Activated CD4-positive, alpha-beta T cell treated with anti-CD3 and anti-CD28 coated beads, Interleukin-2, amount 50 U/mL, for 24 hours (primary cell): ENCODE measurements around the gene PLCB1.

Experiments used
- DNase-seq, 2 donors: peaks; one replicate each; pipeline ENCODE4 v3.0.0-alpha.2; 2020; ENCODE audit warnings: low read depth in 1 of 2, low spot score in 1 of 2

The PLCB1 gene

DNA sequence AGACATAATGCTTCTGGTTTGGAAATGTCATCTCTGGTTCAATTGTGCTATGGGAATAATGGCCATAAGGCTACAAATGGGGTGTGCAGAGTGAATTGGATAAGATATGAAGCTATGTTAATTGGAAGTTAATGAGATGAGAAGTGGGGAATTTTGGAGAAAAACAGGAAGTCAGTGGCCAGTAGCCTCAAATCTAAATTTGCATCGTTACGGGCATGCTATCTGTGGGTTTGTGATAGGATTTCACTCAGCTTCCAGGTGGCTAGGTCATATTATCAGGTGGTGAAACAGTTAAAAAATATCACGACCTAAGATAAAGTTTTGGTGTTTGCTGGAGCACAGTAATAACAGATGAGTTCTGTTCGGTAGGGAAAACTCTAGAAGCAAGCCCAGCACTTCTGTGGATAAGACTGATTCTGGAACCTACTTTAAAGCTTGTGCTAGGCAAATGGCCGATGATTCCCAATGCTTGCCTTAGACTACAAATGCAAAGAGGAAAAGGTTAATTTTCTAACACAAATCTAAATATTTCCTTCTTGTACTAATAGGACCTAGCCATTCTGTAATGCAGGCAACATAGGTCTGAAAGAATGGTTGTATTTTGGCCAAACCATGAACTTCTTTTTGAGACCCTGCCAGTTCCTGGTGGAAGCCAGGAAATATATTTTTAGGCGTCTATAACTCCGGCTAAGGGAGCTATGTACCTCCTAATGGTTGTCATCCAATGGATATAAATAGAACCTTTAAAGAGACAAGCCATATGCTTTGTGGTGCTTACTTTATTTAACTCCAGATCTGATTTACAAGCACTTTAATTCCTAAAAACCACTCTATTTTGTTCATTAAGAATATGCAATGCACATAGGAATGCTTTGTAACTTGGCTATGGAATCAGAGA, 111.0 kb downstream of the PLCB1 start:
- DNase-seq = no peak

DNA sequence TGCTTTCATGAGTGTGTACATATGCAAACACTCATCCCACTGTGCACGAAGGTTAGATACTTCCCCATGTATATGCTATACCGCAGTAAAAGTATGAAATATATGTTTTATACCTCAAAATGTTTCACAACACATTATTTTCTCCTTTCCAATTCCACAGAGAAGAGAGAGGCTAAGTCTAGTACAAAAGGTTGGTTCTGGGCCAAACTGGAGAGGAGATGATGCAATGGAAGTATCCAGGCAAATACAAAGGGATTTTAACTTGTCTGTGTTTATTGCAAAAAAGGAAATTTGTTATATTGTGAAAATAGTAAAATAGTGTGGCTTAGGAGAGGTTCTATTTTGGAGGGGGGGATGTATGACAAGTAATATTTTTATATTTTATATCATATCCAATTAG, 112.6 kb downstream of the PLCB1 start:
- DNase-seq = no peak

DNA sequence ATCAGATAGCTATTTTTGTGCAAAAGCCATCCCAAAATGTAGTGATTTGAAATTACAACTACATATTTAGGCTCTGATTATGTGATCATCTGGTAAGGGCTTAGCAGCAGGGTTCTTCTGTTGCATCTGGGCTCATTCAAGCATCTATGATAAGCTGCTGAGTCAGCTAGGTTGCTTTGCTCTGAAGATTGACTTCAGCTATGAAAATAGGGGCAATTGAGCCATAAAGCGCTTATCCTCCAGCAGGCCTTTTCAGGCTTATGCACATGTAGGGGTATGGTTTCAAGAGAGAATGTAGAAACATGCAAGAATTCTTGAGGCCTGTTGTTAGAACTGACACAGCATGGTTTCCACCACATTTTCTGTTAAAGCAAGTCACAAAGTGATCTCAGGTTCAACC, 114.1 kb downstream of the PLCB1 start:
- DNase-seq = no peak

DNA sequence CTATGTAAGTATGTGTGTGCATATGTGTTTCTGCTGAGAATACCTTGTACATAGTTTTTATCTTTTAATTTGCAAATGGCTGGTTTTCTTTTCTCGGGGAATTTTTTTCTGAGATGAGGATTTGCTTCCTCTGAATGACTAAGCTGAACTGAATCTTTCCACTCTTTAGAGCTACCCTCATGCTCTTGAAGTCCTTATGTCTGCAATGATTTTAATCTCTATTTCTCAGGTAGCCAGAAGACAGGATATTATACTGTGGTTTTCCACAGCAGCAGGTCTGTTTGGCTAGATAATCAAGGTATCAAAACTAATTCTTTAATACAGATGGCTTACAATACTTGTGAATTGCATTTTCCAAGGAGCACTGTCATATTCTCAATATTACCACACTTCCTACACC, 114.7 kb downstream of the PLCB1 start:
- no peak for DNase-seq

DNA sequence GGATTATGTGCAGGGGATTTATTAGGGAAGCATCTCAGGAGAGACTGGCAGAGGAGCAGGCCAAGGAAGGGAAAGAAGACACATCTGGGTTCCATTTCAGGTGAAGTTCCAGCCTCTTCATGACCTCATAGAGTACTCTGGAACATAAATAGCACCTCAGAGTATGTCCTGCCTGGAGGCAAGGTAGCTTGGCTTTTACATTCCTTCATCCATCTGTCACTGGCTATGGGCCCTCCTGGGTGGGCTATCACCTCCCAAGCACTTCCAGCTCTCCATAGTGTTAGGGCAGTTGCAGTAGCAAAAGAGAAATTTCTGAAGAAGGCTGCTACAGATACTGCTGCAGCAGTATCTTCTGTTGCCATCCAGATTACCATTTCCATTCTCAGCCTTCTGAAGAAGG, 116.0 kb downstream of the PLCB1 start:
- DNase-seq = no peak

DNA sequence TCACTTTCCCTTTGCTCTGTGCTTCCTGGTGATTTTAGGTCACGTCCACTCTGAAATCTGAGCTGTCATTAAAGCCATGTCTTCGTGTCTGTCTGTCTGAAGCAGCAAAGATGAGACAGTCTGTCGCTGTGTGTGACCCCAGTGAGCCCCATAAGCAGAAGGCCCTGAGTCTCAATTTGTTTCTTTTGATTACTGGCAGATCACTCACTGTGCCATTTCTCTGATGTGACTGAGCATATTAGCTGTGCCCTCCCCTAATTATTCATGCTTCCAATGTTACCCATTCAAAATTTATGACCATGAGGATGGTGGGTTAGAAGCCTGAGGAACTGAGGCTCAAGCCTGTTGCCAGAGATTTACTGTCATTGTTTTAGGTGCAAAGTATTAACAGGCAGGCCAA, 117.6 kb downstream of the PLCB1 start:
- no peak for DNase-seq

DNA sequence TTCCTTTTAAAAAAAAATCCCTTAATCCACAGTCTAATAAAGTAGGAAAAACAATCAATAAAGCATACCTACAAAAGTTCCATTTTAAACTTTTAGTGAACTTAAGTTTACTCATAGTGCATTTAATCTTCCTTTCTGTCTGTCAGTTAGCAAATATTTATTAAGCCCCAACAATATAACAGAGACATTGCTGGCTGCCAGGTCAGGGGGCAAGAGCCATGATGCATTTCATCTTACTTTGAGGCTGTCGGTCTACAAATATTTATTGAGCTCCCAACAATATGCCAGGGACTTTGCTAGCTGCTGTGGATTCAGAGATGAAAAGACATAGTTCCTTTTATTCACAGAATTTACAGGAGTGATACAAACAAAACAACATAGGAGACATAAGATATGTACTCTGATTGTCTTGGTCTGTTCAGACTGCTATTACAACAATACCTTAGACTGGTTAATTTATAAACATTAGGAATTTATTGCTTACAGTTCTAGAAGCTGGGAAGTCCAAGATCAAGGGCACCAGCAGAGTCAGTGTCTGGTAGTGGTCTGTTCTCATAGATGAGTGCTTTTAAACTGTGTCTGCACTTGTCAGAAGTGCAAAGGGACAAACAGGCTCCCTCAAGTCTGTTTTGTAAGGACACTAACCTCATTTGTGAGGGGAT, 118.6 kb downstream of the PLCB1 start:
- DNase-seq = no peak

DNA sequence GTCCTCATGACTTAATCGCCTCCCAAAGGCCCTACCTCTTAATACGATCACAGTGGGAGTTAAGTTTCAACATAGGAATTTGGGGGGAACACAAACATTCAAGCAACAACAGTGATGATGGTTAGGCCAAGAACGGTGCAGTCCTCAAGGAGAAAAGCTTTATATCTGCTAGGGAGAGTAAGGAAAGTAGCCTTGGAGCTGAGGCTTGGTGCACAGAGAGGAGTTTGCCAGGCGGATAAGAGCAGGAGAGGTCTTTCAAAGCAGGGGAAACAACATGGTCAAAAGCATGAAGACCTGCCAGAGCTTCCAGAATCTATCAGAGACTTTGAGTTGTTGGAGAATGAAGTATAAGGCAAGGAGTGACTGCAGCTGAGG, 119.1 kb downstream of the PLCB1 start:
- no peak for DNase-seq

DNA sequence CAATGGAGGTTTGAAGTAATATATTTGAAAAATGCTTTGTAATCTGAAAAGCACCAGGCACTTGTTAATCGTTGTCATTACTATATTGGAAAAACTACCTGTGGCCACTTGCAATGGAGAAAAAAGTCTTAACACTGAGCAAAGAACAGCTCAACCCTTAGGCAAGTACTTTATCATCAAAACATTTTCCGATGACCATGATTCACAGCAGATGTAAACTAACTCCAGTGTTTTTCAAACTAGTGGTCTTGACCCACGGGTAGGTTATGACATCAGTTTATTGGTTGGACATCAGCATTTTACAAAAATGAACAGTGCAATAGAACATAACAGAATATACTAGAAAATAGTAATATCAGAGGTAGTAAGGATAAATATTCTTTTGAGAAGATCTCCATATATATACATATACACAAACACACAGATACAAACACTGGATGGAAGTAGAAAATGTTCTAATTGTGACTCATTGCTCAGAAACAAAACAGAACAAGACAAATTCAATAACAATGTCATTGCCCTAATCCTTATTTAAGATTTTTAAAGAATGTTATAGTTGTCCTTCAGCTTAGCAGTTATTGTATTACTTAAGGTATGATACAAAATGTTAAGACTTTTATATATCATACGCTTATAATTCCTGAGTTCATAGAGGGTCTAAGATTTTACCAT, 123.0 kb downstream of the PLCB1 start:
- no peak for DNase-seq

DNA sequence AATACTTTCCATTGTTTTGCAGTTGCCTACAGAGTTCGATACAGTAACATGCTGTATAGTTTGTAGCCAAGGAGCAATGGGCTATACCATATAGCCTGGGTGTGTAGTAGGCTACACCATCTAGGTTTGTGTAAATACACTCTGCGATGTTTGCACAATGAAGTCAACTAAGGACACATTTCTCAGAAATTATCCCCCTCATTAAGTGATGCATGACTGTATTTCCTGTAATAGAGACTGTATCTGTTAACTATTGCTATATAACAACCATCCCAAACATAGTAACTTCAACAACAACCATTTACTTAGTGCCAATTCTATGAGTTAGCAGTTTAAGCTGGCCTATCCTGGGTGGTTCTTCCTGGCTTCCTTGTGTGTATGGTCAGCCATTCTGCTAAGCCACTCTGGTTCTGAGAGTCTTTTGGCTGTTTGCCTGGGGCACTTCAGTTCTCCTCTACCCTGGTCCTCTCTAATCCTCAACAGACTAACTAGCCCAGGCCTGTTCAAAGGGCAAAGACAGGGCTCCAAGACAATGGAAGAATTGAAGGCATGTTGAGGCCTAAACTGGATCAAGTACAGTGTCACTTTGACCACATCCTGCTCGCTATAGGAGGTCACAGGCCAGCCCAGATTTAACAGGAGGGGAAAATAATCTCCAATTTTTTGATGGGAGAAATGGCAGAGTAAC, 124.0 kb downstream of the PLCB1 start:
- DNase-seq = no peak

DNA sequence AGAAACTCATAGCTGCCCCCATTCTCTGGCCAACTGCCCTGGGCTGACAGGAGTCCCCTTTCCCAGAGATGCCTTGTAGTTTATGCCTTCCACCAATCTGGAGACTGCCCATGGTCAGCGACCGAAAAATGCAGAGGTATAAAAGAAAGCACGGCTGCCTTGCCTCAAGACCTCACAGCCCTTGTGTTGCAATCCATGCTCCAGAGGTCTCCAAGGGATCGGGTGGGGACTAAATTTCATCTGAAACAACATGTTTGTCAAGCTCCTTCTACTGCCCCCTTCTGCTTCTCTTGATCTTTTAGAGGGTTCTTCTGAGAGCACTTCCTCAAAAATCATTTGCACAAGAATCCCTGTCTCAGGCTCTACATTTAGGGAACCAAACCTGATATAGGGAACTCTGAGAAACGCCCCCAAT, 128.8 kb downstream of the PLCB1 start:
- DNase-seq = no peak

DNA sequence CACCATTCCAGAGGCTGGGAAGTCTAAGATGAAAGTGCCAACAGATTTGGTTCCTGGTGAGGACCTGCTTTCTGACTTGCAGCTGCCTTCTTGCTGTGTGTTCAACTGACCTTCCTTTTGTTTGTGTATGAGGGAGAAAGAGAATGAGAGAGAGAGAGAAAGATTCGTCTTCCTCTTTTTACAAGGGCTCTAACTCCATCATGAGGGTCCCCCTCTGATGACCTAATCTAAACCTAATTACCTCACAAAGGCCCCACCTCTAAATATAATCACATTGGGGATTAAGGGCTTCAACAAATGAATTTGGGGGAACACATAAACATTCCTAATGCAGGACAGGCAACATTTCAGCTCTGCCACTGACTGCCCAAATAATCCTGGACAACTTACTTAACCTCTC, 130.7 kb downstream of the PLCB1 start:
- DNase-seq = no peak

DNA sequence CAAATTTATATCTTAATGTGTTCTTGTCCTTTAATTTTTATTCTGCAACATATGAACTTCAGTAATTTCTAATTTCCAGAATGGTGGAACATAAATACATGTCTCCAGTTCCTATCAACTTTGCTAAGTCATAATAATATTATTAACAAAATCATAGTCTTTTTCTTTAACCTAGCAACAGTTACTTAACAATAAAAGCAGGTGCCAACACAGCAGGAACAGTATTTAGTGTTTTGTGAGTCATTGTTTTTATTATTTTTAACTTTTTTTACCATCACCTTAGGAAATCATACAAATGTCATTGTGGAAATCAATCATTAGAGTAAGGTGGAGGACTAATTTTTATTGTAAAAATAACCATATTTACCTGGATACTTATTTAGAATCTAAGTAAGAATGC, 133.5 kb downstream of the PLCB1 start:
- no peak for DNase-seq

DNA sequence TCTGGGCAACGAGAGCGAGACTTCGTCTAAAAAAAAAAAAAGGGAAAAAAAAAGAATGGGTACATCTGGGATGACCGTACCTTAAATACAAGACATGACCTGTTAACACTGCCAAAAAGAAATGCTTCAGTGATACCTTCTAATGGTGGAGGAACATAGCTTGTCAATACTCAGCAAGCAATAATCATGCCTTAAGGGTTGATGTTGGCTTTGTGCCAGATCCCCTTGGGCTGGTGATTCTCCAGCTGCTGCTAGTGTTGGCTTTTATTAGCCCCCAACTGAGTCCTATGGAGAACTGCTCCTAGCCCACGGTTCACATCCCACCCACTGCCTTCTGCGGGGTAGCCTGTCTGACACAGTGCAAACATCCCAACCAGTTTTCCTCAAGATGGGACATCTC, 134.9 kb downstream of the PLCB1 start:
- no peak for DNase-seq

DNA sequence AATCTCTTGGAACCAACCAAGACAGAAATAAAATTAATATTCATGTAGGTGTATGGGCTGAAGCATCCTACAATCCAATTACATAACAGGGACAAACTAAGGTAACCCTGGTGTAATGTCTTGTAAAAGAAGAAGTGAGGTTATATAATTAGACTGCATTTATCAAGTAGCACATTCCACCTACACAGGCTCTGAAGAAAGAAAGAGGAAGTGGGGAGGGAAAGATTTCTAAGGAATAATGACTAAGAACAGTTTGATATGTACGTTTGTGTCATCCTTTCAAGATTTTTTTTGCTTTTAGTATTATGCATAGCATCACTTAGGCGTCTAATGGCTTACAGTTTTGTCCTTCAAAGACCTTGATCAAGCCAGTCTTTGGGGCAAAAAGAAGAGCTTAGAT, 139.7 kb downstream of the PLCB1 start:
- no peak for DNase-seq

DNA sequence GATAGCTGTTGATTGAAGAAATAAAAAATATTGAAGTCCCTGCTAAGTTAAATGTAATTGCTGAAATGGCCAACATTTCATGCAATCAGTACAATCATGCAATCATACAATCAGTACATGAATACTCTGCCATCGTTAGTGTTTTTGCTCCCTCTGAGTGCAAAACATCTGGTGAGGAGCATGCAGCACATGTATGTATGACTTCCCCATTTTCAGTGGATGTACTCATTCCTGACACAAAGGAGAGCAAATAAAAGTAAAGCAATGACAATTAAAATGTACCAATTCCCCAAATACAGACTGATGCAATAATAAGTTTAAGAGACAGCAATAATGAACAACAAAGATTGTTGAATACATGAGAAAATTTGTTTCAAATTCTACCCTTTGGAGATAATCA, 140.7 kb downstream of the PLCB1 start:
- DNase-seq = no peak

DNA sequence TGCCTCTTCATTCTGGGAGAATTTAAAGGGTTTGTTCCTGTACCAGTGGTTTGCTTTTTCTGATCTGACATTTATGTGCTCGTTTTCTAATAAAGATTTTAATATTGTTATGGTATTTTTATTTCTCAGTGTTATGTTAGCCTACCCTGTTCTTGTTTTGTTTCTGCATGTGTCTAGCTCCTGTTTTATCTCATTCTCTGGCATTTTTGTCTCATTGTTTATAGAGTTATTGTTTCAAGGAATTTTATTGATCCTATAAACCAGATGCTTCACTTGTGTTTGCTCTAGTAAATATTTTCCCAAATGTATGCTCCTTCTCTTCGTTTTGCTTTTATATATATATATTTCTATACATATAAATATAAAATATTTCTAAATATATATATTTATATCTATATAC, 152.8 kb downstream of the PLCB1 start:
- DNase-seq = no peak

DNA sequence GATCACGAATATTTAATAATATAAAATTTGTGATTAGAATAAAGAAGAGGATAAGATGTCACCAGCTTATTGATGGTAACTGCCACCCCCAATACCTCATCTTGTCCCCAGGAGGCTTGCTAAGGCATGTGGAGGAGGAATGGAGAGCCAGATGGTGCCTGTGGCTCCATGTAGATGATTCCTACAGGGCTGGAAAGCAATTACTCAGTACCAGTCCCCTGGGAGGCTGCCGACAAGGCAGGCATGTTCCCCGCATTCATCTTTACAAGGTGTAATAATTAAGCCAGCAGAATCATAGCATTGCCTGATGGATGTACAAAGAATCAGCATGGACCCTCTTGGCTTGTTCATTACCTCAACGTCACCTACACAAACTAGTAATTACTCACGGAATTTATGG, 155.3 kb downstream of the PLCB1 start:
- DNase-seq = no peak

DNA sequence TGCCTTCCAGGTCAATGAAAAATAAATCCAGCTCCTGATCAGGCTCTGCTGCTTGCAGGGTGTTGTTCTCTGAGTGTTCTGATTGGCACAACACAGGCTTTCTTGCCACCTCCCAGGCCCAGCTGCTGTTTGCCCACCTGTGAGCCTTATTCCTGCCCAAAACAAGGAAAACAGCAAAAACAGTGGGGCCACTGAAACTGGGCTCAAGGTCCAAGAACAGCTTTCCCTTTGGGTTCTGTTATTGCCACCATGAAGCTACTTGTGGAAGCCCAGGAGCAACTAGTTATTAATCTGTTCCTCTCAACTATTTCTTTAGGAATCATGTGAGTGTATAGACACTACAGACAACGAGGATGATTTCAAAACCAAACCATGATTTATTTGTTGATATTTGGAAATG, 159.1 kb downstream of the PLCB1 start:
- DNase-seq = no peak

DNA sequence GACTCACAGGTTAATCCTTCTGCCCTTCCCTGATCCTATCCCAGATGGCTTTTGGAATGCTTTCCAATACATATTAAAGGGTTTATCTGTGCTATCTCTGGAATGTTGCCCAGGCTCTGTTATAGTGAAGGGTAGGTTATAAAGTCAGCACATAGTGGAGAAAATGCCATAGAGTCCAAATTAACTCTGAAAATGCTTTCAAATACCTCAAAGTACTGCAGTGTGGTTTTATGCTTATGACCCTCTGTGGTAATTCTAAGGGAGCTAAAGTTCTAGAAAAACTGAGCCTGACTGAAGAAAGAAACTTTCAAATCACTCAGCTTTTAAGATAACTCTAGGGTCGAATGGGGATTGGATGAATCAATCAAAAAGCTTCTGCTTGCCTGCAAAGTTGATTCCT, 159.8 kb downstream of the PLCB1 start:
- no peak for DNase-seq

DNA sequence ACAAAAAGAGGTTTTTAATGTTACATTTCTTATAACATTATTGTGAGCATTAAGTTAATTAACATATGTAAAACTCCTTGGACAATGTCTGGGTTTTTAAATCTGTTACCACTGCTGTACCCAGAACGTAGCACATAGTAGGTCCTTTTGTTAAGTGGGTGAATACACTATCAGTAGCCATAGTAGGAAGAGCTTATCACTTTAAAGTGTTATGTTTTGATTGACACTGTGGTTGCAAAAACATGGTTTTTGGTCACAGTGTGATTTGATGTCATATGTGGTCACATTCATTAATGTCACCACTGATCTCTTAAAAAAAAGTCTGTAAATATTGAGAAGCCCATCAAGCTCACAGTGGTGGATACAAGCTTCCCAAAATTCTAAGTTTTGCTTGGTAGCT, 160.7 kb downstream of the PLCB1 start:
- no peak for DNase-seq

DNA sequence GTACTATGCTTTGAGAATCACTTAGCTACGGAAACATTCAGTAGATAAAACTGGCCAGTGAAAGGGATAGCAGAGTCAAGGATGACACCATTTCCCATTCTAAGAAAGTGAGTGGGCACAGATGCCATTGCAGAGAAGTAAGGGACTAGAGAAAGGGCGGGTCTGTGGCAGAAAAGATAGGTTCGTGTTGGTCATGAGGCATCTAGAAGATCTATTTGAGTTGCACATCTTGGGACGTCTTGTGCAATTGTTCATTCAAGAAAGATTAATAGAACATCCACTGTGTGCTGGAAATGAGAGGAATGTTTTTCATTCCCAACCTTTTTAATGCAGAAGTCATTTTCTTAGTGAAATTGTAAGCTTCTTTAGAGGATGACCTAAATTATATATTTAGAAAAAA, 161.7 kb downstream of the PLCB1 start:
- no peak for DNase-seq
